Measurements from ENCODE around the gene CDK6.

The CDK6 gene

DNA sequence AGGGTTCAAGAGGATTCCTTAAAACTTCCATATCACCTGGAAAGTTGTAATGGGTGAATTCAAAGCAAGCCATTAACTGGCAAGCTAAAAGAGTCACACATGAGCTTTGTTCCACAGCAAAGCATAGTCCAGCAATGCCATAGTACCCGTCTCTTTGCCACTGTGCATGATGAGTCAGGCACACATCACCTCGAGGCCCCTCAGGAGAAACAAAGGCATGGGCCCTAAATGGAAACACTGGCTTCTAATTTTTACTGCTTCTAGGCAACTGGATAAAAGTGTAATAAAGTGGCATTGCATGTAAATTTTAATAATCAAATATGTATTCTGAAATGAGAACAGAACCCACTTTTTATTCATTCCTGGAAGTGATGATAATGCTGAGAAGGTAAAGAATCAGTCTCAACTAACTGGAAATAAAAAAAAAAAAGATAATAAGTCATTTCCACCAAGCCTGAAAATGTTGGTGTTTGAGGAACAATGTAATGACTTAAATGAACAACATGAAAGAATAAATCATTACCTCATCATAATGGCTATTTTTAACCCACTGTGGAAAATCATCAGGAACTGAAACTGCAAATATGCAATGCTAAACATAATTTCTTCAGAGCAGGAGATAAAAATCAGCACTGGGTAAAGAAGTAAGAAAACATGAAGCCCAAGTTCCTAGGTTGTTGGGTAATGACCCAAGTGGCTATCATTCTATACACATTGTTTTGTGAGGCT, 104.9 kb downstream of the CDK6 start:
- DNase-seq, result no peak

DNA sequence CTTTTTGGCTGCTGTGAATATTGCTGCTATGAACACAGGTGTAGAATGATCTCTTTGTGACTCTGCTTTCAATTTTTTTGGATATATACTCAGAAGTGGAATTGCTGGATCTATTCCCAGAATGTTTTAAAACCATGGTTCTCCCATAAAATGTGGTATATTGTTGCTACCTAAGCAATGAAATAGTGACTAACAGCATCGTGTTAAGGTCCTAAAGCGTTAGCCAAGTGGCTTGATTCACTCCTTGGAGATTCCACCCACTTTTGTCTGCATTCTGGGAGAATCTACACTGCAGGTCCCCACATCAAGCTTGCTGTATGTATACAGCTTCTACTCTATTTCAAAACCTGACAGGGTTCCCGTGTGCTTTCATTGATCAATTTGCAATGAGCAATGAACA, 105.6 kb downstream of the CDK6 start:
- DNase-seq, result no peak

GRCh38 chr7:92729751-92730150, 106.6 kb downstream of the CDK6 start:
- DNase-seq, result no peak

GRCh38 chr7:92729172-92729571, 107.2 kb downstream of the CDK6 start:
- DNase-seq, result no peak

DNA sequence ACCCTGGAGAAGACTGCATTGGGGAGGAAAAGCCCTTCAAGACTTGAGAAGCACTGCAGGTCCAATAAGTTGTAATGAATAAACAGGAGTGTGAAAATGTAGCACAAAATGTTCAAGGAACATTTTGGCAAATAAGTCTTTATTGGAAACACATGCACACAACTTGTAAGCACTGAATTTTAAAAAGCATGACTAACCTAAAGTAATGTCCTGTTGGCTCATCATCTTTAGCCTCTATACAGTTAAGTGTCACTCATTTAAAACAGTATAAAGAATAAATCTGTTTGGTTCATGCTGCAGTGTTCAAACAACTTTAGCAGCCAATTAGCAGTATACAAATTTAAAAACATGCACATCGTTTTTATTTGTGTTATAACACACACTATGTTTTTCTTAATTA, 108.6 kb downstream of the CDK6 start:
- no peak for DNase-seq

- no peak for DNase-seq
These were observed 111.0 kb downstream of the CDK6 start for GRCh38 chr7:92725161-92725925.

DNA sequence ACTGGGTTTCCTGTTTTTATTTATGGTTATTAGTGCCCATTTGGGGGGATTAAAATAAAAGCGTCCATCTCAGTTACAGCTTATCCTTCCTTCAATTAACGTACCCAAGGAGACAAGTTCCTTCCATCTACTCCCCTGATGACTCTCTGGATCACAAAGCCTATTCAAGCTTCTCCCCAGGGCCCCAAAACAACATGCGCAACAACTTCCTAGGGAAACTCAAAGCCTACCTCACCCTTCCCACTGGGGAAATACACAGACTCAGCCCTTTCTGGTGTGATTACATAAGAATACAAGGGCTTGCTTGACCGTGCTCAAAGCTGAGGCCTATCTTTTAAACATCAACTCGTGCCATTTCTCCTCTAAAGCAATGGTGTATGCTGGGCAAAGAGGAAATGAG, 112.4 kb downstream of the CDK6 start:
- no peak for DNase-seq

DNA sequence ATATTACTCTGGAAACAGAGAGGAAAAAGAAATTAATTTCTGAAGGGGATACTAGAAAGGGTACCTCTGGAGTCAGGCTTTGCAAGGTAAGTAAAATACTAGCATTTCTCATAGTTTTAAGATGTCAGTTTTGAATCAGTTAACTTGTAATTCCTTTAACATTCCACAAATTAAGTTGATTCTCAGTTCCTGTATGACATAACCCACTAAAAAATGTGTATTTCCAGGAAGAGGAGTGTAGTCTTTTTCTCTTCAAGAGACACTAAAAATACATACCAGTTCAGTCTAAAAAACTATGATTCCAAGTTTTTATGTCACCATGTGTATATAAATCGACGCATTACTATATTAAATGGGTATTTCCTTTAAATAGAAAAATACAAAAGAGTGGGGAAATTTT, 113.2 kb downstream of the CDK6 start:
- no peak for DNase-seq

- no peak for DNase-seq
These were observed 113.8 kb downstream of the CDK6 start for GRCh38 chr7:92722541-92722940.

- DNase-seq, result no peak
These were observed 115.6 kb downstream of the CDK6 start for GRCh38 chr7:92720604-92721350.

GRCh38 chr7:92717993-92718716, 118.2 kb downstream of the CDK6 start:
- DNase-seq, result no peak

DNA sequence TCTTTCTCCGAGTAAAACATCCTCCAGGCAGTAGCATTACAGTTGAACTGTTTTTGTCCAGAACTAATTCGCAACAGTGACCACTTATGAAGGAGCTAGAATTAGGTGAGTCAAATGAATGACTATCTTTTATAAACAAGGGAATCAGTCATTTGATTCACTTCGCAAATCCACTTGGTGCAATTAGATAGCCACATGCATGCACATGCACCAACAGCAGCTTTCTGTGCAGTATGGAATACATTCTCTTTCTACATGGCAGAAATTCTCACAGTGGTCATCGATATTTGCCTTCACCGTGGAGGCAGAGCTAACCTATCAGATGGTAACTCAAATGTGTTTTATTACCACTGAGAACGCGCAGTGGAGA, 118.8 kb downstream of the CDK6 start:
- DNase-seq, result no peak

GRCh38 chr7:92716825-92717580, 119.4 kb downstream of the CDK6 start:
- DNase-seq, result no peak

GRCh38 chr7:92715963-92716362, 120.4 kb downstream of the CDK6 start:
- no peak for DNase-seq

DNA sequence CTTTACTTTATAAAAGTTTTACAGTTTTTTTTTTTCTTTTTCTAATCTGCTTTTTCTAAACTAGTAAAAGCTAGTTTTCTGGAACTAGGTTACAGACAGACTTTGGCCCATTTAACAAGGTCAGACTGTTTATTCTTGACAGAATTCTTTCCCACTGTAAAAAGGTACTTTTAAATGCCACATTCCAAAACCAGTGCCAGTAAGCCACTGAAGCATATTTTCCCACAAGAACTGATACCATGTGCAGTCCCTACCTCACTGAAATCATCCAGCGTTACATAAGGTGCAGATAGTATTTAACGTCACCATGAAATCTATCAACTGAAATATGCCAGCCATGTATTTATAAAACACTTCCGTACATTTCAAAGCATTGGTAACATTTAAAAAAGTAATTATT, 121.6 kb downstream of the CDK6 start:
- DNase-seq, result no peak

DNA sequence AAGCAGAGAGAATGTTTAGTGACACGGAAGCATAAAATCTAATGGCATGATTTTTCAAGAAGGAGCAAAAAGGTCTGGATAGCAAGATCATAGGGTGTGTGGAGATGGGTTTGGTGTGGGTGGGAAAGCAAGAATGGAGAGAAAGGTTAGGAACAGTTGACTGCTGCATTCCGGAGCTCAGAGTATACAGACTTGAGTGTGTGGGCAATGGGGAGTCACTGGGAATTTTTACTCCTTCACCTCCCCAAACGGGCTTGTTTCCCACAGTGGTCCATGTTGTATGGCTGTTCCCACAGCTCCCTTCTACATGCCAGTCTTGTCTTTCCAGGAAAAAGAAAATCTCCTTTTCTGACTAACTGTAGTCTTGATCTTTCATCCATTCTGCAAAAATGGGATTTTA, 122.1 kb downstream of the CDK6 start:
- DNase-seq, result no peak

DNA sequence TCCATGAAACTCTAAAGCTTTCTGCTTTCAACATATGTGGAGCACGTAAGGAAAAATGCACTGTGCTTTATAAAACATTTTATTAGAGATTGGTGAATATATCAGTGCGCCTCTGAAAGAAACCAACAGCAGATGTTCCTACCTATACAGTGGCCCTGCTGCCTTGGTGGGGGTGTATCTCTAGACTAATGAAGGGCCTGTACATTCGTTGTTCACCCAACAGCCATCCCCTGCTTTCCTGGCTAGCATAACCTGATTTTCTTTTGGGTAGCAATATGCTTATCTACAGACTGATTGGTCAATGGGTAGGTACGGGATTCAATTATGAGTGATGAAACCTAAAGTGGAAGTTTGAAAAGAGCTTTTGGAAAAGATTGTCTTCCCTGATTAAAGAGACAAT, 126.5 kb downstream of the CDK6 start:
- DNase-seq, result no peak

DNA sequence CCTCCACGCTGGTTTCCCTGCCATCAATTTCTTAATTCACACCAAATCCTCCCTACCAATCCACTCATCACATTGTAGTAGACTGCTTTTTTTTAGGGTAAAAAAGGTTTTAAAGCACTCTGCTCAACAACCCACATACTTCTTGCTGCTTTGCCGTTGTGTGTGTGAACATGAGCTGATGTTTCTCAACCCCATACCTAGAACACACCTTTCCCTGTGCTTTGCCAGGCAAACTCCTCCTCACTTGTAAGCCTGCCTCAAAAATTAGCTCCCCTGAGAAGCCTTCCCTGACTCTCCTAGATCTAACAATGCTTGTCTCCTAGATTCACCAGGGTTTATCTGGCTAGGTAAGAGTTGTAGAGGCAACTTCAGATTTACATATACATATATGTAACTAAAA, 127.2 kb downstream of the CDK6 start:
- no peak for DNase-seq

DNA sequence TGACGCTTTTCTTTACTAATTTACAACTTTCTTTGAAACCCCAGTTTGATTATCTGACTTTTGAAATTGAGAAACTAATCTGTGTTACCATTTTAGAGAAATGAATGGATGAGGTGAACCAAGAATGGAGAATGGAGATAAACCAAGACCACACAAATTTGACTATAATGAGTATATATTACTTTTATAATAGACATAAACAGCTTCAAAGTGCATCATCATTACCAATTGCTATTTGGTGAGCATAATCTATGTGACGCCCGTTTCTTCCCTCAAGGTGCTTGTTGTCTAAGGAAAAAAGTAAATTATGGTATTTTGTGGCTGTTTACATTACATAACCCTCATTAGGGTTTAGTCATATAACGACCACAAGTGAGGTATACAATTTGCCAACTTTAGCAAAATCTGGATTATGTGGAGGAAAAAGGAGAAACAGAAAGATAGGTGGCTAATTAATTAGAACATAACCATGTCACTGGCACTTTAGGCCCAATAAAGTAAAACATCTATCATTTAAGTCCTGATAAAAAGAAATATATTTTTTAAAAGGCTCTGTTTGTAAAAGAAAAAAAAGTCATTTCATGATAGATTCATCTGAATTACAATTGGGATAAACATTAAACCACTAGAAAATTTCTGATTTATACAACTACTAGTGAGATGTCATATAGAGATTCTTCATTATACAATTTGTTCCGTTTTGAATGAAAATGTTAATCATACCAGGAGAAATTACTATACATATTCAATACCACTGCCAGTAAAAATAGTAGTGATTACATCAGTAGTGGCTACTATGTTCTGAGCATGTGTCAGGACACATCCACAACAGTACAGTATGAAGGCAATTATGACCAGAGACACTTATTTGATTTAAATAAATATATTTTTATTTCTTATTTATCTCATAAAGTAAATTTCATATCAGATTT, 128.0 kb downstream of the CDK6 start:
- DNase-seq, result no peak

DNA sequence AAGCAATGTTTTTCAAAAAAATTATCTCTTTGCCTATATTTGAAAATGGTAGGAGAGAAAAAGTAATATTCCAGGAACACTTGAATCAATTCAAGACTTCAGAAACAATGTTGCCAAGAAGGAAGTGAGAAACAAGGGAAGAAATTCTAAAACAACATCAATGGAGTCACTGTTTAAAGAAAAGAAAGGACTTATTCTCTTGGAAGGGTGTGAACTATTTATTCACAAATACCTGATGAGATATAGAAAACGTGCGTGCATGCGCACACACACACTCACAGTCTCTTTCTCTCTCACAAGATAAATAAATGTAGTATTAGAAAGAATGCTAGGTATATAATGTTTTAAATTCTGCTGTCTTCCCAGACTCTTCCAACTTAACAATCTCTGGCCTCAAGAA, 128.9 kb downstream of the CDK6 start:
- DNase-seq, result no peak

GRCh38 chr7:92706563-92706962, 129.8 kb downstream of the CDK6 start:
- no peak for DNase-seq

Data from activated gamma-delta T cell (primary cell).